Esophagus muscularis mucosa (tissue), 3 donors: ENCODE data around the gene NDUFA13.

Source experiments
- POLR2A ChIP-seq: fragments of 450-650 bp; IDR thresholded peaks from one replicate; pipeline ENCODE4 v1.6.1; 2017; ENCODE audit warnings: antibody characterized with exemption, moderate library complexity, mild to moderate bottlenecking, low read depth
- POLR2AphosphoS5 ChIP-seq, 2 donors: sonication (generic); formaldehyde crosslinking; IDR thresholded peaks; one replicate each; pipeline ENCODE4 v1.6.1; 2017; ENCODE audit warnings: antibody characterized with exemption in 2 of 2
- TF ChIP-seq, protein P1 (sequence below), 3 experiments: fragments of 200-600 bp in 2 of 3; fragments of 450-650 bp in 1 of 3; sonication (generic) in 2 of 3; IDR thresholded peaks; one replicate each; pipeline ENCODE4 v1.5.1; 2017 to 2019; ENCODE audit warnings: antibody characterized with exemption in 3 of 3, mild to moderate bottlenecking in 2 of 3, moderate library complexity in 1 of 3

GRCh38 chr19:19477705-19478383, 38.2 kb upstream of the NDUFA13 start:
- TF ChIP-seq POLR2A: no peak
- TF ChIP-seq, protein P1, sequence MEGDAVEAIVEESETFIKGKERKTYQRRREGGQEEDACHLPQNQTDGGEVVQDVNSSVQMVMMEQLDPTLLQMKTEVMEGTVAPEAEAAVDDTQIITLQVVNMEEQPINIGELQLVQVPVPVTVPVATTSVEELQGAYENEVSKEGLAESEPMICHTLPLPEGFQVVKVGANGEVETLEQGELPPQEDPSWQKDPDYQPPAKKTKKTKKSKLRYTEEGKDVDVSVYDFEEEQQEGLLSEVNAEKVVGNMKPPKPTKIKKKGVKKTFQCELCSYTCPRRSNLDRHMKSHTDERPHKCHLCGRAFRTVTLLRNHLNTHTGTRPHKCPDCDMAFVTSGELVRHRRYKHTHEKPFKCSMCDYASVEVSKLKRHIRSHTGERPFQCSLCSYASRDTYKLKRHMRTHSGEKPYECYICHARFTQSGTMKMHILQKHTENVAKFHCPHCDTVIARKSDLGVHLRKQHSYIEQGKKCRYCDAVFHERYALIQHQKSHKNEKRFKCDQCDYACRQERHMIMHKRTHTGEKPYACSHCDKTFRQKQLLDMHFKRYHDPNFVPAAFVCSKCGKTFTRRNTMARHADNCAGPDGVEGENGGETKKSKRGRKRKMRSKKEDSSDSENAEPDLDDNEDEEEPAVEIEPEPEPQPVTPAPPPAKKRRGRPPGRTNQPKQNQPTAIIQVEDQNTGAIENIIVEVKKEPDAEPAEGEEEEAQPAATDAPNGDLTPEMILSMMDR (IDR thresholded peaks at IDR 0.05): no peak
- no peak for TF ChIP-seq POLR2AphosphoS5 (IDR thresholded peaks at IDR 0.05)
